HG02852 (cell line): Measurements from ENCODE around the gene CASP9.
"Not testable (repeated sequence)": the region's sequence is repeated elsewhere in the genome, so short reads cannot be mapped to it uniquely, and the experiment has no call there.

Source experiments
- ATAC-seq: cut with Tn5 transposase; IDR thresholded peaks from one replicate; pipeline ENCODE4 v1.9.1; 2021; ENCODE audit warnings: mild to moderate bottlenecking, moderate library complexity; ENCODE audit not compliant: unreplicated experiment

The CASP9 gene

DNA sequence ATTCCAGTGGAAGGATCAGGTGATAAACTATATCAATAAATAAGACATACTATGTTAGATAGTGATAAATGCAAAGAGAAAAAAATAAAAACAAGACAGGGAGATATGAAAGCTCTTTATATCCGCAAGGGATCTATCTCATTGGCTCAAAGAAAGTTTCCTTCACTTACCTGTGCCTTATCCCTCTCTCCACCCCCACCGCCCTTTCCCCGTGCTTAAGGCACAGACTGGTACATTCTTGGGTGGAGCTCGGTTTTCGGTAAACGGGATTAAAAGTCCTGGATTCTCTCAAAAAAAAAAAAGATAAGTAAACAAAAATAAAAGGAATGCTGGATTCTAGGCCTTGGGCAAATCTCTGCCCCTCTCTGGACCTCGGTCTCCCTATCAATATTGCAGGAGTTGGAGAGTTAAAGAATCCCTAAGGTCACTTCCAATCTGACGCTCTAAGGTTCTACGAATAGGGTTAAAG is 2.0 kb upstream of the CASP9 start:
- ATAC-seq, result no peak

DNA sequence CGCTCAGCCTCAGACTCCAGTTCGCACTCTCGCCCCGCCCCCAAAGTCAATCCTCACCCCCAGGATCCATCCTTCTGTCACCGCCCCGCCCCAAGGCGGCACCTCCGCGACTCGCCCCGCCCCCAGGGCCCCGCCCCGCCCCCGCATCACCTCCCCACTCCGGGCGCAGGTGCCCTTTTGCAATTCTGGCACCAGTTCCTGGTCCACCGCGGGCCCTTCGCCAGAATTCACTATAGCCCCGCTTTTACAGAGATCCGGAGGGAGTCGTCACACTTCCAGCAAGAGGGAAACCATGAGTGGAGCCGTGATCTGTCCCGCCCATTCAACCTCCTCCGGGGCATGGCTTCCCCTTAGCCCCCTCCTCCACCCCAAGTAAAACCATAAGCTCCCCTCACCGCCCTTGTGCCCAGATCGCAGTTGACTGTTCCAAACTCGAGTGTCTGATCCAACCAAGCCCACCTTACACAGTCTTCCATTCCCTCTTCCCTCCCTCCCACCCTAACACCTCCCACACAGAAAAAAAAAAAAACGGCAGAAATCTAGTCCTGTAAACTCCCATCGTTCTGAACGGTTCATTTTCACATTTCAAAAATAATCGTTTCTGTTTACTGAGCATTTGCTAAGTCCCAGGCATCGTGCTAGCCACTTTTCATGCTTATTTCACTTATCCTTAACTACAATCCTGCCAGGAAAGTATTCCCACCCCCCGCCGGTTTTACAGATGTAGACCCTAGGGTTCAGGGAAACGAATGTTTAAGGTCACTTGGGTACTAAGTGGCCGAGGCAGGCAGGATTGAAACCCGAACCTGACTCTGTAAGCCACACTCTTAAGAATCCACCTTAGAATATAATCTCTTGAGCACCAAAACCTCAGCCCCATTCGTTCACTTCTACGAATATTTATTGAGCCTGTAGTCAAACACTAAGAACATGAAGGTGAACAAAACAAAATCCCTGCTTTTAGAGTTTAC is 1.3 kb upstream of the CASP9 start:
- ATAC-seq, result no peak

DNA sequence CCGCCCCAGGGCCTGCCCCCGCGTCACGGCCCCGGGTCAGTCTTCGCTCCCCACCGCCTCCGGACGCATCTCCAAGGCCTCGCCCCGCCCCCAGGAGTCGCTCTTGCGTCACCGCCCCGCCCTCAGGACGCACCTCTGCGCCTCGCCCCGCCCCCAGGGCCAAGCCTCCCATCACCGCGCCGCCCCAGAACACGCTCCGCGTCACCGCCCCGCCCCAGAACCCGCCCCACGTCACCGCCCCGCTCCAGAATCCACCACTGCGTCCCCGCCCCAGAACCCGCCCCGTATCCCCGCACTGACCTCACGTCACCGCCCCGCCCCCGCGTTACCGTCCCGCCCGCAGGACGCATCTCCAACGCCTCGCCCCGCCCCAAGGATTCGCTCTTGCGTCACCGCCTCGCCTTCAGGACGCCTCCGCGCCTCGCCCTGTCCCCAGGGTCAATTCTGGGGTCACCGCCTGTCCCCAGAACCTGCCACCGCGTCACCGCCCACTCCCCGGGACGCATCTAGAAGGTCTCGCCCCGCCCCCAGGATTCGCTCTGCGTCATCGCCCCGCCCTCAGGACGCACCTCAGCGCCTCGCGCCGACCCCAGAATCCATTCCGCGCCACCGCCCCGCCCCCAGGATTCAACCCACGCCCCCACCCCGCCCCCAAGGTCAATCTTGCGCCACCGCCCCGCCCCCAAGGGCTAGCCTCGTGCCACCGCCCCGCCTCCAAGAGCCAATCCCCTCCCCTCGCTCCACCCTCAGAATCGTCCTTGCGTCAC is 451 bp upstream of the CASP9 start:
- ATAC-seq, result peak; percentile 36

DNA sequence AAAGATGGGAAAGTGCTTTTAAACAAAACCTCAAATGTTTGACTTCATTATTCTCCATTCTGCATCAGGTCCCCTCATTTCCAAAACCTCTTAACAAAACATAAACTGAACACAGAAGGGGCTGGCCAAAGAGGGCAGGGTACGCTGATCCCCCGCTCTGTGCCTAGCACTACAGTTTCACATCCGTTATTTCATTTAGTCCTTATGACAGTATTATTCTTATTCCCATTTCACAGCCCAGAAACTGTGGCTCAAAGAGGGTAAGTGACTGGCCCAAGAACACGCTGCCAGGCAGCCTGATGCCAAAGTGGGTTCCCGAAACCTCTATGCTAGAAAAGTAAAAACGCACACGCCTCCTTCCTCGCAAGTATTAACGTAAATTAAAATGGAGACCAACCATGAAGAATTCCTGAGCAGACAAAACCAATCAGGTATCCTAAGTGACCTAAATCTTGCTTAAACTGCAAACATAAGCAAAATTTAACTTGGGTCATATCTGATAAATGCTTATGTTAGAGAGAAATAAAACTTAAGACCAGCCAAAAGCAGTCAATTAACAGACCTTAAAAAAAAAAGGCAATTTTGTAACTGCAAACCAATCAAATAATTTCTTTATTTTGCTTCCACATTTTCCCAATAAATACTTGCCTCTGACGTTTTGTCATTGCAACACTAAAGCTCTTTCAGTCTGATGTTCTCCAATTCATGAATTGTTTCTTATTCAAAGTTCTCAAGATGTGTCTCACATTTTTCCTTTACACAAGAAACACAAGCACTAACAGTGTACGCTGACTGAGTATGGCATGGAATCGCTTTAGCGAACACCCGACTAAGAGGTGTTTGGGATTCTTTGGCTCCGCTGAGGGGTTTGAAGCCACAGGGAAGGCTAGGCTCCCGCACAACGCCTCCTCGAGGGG is 653 bp downstream of the CASP9 start:
- ATAC-seq, result no peak

DNA sequence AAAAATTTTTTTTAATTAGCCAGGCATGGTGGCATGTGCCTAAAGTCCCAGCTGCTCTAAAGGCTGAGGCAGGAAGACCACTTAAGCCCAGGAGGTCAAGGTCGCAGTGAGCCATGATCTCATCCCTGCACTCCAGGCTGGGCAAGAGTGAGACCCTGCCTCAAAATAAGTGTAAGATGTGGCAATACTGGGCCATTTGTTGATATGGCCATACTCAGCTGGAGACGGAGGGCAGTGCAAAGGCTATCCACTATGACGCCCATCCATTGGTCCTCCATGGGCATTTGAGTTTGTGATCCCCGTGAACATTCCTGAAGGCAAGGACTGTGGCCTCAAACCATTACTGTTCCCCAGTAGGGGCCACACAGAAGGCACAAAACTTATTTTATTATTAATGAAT is 1.5 kb downstream of the CASP9 start:
- no peak for ATAC-seq

DNA sequence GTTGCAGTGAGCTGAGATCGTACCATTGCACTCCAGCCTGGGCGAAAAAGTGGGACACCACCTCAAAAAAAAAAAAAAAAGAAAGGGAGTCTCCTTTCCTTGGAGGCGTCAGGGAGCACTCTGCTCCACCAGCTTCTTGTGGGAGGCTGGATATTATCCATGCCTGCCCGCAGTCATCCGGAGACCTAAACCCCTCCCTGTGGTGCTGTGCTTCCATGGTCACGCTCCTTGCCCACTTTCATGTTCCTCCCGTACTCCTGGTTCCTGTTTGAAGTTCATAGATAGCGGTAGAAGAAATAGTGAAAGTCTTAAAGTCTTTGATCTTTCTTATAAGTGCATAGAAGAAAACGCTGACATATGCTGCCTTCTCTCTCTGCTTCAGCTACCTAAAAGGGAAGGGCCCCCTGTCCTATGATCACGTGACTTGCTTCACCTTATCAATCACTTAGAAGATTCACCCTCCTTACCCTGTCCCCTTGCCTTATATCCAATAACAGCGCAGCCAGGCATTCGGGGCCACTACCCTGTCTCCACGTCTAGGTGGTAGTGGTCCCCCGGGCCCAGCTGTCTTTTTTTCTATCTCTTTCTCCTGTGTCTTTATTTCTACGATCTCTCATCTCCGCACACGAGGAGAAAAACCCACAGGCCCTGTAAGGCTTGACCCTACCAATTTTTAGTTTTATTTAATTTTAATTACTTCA is 2.7 kb downstream of the CASP9 start:
- not testable (repeated sequence) for ATAC-seq

DNA sequence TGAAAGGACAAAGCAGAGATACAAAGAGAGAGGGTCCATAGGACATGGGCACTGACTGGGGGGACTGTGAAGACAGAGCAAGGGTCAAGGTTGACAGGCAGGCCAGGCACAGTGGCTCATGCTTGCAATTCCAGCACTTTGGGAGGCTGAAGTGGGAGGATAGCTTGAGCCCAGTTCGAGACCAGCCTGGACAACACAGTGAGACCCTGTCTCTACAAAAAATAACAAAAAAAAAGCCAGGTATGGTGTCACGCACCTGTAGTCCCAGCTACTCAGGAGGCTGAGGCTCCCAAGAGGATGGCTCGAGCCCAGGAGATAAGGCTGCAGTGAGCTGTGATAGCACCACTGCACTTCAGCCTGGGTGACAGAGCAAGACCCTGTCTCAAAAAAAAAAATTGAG is 4.4 kb downstream of the CASP9 start:
- ATAC-seq, result no peak

DNA sequence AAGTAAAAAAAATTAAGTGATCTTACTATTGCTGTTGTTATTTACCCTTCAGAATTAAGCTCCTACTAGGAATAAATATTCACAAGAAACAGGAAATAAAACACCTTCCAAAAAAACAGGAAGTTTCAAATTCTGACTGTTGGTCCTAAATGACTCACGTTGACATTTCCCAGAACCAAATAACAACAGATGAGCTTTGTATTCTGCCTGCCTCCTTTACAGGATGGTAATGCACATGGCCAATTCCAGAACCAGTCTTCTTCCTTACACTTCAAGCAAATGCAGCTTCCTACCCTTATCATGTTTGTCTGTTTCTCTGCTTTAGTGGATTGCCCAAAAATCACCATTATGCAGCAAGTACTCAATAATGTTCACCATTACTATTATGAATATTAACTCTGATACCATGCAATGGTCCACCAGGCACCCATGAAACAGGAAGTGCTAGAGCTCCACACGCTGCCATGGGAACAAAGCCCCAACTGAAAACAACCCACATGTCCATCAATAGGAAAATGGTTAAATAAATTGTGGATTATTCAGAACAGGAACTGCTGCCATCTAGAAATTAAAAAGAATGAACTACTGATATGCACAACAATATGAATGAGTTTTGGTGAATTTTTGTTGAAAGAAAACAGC is 8.9 kb downstream of the CASP9 start:
- ATAC-seq, result no peak

DNA sequence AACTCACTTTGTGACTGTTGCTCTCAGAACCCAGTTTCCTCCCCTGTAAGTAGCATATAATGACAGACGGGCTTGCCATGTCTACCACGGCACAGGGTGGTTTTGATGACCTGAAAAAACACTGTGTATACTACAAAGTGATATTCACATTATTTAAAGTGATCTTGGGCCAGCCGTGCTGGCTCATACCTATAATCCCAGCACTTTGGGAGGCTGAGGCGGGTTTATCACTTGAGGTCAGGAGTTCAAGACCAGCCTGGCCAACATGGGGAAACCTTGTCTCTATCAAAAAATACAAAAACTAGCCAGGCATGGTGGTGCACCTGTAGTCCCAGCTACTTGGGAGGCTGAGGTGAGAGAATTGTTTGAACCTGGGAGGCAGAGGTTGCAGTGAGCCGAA is 9.5 kb downstream of the CASP9 start:
- not testable (repeated sequence) for ATAC-seq

DNA sequence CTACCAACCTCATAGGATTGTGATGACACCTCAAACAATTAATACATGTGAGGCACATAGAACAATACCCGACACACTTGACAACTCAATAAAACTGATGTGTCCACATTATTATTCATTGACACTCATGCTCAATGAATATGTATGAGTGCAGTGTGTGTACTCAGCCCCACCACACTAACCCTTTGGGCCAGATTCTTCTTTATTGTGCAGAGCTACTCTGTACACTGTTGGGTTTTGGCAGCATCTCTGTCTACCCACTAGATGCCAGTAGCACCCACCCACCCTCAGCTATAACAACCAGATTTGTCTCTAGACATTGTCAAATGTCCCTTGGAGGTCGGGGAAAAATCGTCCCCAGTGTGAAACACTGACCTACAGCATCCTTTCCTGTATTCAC is 10.1 kb downstream of the CASP9 start:
- no peak for ATAC-seq

DNA sequence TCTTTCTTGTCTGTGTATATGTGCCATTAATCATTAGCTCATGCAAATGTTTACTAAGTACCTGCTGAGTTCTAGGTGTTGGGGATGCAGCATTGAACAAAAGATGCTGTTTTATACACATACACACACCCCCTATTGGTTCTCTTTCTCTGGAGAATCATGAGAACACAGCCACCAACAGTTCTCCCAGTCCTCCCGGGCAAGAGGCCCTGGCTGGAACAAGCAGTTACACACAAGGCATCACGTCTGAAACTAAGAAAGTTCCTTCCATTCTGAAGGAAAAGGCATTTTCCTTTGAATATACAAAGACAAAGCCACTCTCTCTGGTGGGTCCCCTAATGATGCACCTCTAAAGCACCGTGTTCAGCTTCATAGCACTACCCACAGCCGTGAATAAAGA is 10.8 kb downstream of the CASP9 start:
- ATAC-seq, result no peak

DNA sequence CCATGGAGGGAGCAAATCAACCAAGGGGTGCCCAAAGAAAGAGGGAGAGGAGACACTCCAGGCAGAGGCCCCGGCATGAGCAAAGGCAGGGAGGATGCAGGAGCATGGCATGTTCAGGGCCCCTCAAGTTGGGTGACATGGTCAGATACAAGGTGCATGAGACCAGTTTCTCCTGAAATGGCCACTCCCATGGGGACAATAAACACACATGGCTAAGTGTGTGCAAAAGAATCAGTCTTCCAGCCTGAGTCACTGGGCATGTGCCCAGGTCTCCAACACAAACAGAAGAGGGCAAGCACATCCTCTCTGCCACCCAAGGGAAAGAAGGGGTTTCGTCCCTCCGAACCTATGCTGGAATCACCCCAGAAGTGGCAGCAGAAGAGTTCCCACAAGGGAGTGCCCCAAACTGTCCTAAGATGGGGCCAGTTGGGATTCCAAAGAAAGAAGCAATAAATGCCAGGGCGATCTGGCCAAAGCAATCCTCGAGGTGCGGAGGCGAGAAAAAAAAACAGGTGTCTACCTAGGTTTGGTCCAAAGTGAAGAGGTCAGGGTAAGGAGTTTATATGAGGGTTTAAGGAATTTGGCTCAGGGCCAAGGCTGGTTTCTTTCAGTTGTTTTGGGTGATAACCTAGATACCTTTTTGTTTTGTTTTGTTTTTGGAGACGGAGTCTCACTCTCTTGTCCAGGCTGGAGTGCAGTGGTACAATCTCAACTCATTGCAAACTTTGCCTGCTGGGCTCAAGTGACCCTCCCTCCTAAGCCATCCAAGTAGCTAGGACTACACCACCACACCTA is 13.2 kb downstream of the CASP9 start:
- no peak for ATAC-seq

DNA sequence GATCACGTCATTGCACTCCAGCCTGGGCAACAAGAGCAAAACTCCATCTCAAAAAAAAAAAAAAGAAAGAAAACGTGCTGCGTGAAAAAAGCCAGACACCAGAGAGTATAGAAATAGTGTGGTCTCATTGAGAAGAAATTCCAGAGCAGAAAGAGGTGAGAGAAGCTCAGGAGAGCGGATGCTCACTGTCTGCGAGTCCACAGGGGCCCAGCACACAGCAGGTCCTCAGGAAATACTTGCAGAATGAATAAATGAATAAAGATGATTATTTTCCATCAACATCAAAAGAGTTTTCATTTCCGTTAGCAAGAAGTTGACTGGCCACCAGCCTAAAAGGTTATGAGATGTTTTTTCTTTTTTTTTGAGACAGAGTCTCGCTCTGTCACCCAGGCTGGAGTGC is 14.4 kb downstream of the CASP9 start:
- no peak for ATAC-seq

DNA sequence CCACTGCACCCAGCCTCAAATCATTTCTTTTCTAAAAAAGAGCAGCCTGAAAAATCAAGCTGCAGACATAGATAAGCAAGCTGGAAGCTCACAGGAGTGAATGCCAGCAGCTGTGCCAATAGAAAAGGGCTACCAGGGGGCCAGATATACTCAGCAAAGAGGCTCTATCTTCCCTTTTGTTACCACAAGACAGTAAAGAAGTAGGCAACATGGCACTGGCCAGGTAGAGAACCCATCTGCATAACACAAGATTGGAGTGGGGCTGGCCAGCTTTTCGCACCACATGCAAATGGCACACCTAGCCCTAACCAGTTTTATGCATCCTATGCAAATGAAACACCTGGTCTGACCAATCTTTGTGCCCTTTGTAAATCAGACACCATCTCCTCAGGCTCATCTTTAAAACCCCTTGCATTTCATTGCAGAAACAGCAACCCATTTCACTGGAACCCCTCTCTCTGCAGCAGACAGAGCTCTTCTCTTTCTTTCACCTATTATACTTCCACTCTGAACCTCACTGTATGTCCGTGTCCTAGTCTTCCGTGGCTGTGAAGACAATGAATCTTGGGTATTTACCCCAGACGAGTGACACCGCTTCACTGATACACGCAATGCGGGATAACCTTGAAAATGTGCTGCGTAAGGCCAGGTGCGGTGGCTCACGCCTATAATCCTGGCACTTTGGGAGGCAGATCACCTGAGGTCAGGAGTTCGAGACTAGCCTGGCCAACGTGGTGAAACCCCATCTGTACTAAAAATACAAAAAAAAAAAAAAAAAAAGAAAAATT is 15.1 kb downstream of the CASP9 start:
- no peak for ATAC-seq

DNA sequence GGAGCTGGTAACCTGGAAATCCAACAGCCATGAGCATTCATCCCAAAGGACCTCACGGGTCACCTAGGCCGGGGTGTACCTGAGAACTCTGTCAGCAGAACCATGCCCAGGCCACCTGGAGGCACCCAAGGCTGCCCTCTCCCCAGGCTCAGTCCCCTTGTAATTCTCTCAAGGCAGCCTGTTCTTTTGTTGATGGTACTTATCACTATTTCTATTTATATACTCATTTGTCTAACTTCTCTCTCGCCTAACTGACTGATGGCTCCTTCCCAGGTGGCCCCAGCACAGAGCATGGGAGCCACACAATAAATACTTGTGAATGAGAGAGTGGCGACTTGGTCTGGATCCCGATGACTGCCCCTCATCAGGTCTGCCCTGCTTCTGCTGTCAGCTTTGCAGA is 16.7 kb downstream of the CASP9 start:
- no peak for ATAC-seq

DNA sequence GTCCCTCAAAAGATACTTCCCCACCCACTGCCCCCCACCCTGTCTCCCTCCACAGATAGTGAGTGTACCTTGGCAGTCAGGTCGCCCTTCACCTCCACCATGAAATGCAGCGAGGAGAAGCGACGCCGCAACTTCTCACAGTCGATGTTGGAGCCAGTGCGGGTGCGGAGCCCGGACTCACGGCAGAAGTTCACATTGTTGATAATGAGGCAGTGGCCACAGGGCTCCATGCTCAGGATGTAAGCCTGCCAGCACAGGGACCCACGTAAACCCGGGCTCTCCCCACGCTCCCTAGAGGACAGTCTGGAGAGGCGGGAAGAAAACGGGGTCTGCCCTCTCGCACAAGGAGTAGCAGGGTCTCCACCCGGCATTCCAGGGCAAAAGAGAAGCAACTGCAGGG is 17.2 kb downstream of the CASP9 start:
- ATAC-seq, result no peak

DNA sequence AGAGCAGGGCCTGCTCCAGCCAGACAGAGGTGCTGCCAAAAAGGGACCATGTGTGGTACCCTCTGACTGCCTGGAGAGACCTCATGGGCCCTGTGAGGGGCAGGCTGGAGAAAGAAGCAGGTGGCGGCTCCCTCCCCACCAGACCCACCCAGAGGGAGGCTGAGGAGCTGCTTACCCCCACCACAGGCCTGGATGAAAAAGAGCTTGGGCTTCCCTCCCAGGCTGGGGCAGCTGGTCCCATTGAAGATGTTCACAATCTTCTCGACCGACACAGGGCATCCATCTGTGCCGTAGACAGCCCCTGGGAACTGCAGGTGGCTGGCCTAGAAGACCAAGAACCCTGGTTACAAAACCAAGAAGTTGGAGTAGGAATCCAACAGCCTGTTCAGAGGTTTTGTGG is 19.6 kb downstream of the CASP9 start:
- ATAC-seq, result no peak
